NCI-H2107 treated with DMSO at 0.1 percent for 48 hours (cell line): ENCODE results near the gene AGBL4.
A peak's percentile ranks its signal among the peaks of the same experiment; 100 is the strongest.

ENCODE experiments used
- DNase-seq: peaks from one replicate; lab custom pipeline; 2025; ENCODE audit not compliant: unreplicated experiment; lab: John Stamatoyannopoulos, UW

The AGBL4 gene

GRCh38 chr1:48619539-48619938, 1404.2 kb downstream of the AGBL4 start:
- no peak for DNase-seq

GRCh38 chr1:48617252-48617651, 1406.5 kb downstream of the AGBL4 start:
- DNase-seq: no peak

- no peak for DNase-seq
Observed at GRCh38 chr1:48616710-48617109, 1407.0 kb downstream of the AGBL4 start.

GRCh38 chr1:48611841-48612240, 1411.9 kb downstream of the AGBL4 start:
- no peak for DNase-seq

- DNase-seq: no peak
Observed at GRCh38 chr1:48610628-48611542, 1412.9 kb downstream of the AGBL4 start.

- no peak for DNase-seq
Observed at GRCh38 chr1:48608882-48609281, 1414.9 kb downstream of the AGBL4 start.

- DNase-seq: no peak
Observed at GRCh38 chr1:48603222-48603621, 1420.5 kb downstream of the AGBL4 start.

GRCh38 chr1:48602349-48602748, 1421.4 kb downstream of the AGBL4 start:
- no peak for DNase-seq

GRCh38 chr1:48600182-48600581, 1423.6 kb downstream of the AGBL4 start:
- DNase-seq: no peak

- DNase-seq: no peak
Observed at GRCh38 chr1:48597663-48598062, 1426.1 kb downstream of the AGBL4 start.

- DNase-seq: no peak
Observed at GRCh38 chr1:48596046-48596445, 1427.7 kb downstream of the AGBL4 start.

GRCh38 chr1:48595613-48596012, 1428.1 kb downstream of the AGBL4 start:
- no peak for DNase-seq

- DNase-seq: no peak
Observed at GRCh38 chr1:48592330-48592729, 1431.4 kb downstream of the AGBL4 start.

- DNase-seq: no peak
Observed at GRCh38 chr1:48591181-48591580, 1432.6 kb downstream of the AGBL4 start.

GRCh38 chr1:48588061-48588460, 1435.7 kb downstream of the AGBL4 start:
- no peak for DNase-seq

GRCh38 chr1:48582408-48582807, 1441.3 kb downstream of the AGBL4 start:
- no peak for DNase-seq

- DNase-seq: no peak
Observed at GRCh38 chr1:48581270-48581669, 1442.5 kb downstream of the AGBL4 start.

GRCh38 chr1:48576565-48576964, 1447.2 kb downstream of the AGBL4 start:
- DNase-seq: no peak

- peak; percentile 88 for DNase-seq
Observed at GRCh38 chr1:48572646-48573258, 1451.0 kb downstream of the AGBL4 start.

GRCh38 chr1:48572134-48572533, 1451.6 kb downstream of the AGBL4 start:
- no peak for DNase-seq

- DNase-seq: no peak
Observed at GRCh38 chr1:48571303-48571987, 1452.3 kb downstream of the AGBL4 start.

GRCh38 chr1:48570568-48570967, 1453.2 kb downstream of the AGBL4 start:
- no peak for DNase-seq
